ENCODE results near the gene TIMM29. TPM values are rescaled to one million over a fixed set of nuclear protein-coding genes. Genes with fewer than 3 reads are reported as not detected.
"Not testable (repeated sequence)": the region's sequence is repeated elsewhere in the genome, so short reads cannot be mapped to it uniquely, and the experiment has no call there.

The TIMM29 gene
- polyA plus RNA-seq, 4 donors = 13.5 to 21.5 (median 17.8) TPM

DNA sequence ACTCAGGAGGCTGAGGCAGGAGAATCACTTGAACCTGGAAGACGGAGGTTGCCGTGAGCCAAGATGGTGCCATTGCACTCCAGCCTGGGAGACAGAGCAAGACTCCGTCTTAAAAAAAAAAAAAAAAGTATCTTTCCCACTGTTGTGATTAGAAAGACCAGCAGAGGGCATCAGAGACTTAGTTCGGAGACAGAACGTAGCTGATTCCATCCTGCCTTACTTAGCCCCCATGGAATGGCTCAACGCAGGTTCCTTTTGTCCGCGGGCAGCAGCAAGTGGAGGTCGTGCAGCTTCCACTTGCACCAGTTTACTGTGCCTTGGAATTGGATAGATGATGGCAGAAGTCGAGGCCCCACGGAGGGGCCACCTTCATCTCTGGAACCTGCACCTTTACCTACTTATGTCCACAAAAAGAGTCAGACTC lies 8.1 kb downstream of the TIMM29 start:
- H3K4me1 ChIP-seq (ENCODE audit: control insufficient read depth in 3 of 3, insufficient read depth in 2 of 3, low read depth in 1 of 3, low read length in 2 of 3) = peaks cover 0 to 16% (median 0%) of the 10 kb centered on the region in 3 donors
- FAIRE-seq (no peak), DNase-seq (peak; percentile 80 to 85)

DNA sequence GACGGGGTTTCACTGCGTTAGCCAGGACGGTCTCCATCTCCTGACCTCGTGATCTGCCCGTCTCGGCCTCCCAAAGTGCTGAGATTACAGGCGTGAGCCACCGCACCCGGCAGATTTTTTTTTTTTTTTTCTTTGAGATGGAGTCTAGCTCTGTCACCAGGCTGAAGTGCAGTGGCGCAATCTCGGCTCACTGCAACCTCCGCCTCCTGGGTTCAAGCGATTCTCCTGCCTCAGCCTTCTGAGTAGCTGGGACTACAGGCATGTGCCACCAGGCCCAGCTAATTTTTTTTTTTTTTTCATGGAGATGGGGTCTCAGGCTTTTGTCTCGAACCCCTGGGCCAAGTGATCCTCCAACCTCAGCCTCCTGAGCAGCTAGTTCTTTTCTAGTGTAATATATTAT lies 13.0 kb downstream of the TIMM29 start:
- not testable (repeated sequence) for H3K4me3 ChIP-seq (ENCODE audit: low read depth in 1 of 3, low read length in 3 of 3); H3K27me3 ChIP-seq (ENCODE audit: control insufficient read depth in 3 of 3, insufficient read depth in 3 of 3, low read length in 3 of 3); H3K9me3 ChIP-seq (ENCODE audit: control insufficient read depth in 2 of 2, insufficient read depth in 1 of 2, low read depth in 1 of 2, low read length in 1 of 2); DNase-seq; FAIRE-seq; H3K36me3 ChIP-seq (ENCODE audit: control insufficient read depth in 3 of 3, insufficient read depth in 2 of 3, low read depth in 1 of 3, low read length in 3 of 3); H3K27ac ChIP-seq (ENCODE audit: low read depth in 1 of 3, low read length in 2 of 3)
- 28 to 68% (median 58%) methylated on average over 13 to 14 of the region's 14 CpGs for WGBS, 3 donors
- peaks cover 0 to 18% (median 0%) of the 10 kb centered on the region in 3 donors for H3K4me1 ChIP-seq (ENCODE audit: control insufficient read depth in 3 of 3, insufficient read depth in 2 of 3, low read depth in 1 of 3, low read length in 2 of 3)

More for the DNA sequence above, 8.1 kb downstream of the TIMM29 start:
- Histone ChIP-seq H3K36me3 (ENCODE audit: control insufficient read depth in 3 of 3, insufficient read depth in 2 of 3, low read depth in 1 of 3, low read length in 3 of 3) (peaks cover 0 to 10% (median 0%) of the 10 kb centered on the region in 3 donors), H3K4me3 (ENCODE audit: low read depth in 1 of 3, low read length in 3 of 3) (no peak overlapping the region), H3K27me3 (ENCODE audit: control insufficient read depth in 3 of 3, insufficient read depth in 3 of 3, low read length in 3 of 3) (no peaks in the 10 kb centered on the region), H3K27ac (ENCODE audit: low read depth in 1 of 3, low read length in 2 of 3) (peak overlapping the region in 1 of 3 donors; percentile 17), H3K9me3 (ENCODE audit: control insufficient read depth in 2 of 2, insufficient read depth in 1 of 2, low read depth in 1 of 2, low read length in 1 of 2) (no peaks in the 10 kb centered on the region)
- 2 to 4% (median 4%) methylated on average over 10 to 11 of the region's 11 CpGs for WGBS, 3 donors

DNA sequence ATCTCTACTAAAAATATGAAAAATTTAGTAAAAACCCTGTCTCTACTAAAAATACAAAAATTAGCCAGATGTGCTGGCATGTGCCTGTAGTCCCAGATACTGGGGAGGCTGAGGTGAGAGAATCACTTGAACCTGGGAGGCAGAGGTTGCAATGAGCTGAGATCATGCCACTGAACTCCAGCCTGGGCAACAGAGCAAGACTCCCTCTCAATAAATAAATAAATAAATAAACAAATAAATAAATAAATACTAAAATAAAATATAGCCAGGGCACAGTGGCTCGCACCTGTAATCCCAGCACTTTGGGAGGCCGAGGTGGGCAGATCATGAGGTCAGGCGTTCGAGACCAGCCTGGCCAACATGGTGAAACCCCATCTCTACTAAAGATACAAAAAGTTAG lies 14.8 kb downstream of the TIMM29 start:
- FAIRE-seq; H3K9me3 ChIP-seq (ENCODE audit: control insufficient read depth in 2 of 2, insufficient read depth in 1 of 2, low read depth in 1 of 2, low read length in 1 of 2); H3K27ac ChIP-seq (ENCODE audit: low read depth in 1 of 3, low read length in 2 of 3); DNase-seq; H3K27me3 ChIP-seq (ENCODE audit: control insufficient read depth in 3 of 3, insufficient read depth in 3 of 3, low read length in 3 of 3); H3K36me3 ChIP-seq (ENCODE audit: control insufficient read depth in 3 of 3, insufficient read depth in 2 of 3, low read depth in 1 of 3, low read length in 3 of 3); H3K4me3 ChIP-seq (ENCODE audit: low read depth in 1 of 3, low read length in 3 of 3): not testable (repeated sequence)
- 80 to 97% (median 81%) methylated on average over 4 of the region's 4 CpGs for WGBS, 3 donors
- peaks cover 0 to 16% (median 0%) of the 10 kb centered on the region in 3 donors for H3K4me1 ChIP-seq (ENCODE audit: control insufficient read depth in 3 of 3, insufficient read depth in 2 of 3, low read depth in 1 of 3, low read length in 2 of 3)

DNA sequence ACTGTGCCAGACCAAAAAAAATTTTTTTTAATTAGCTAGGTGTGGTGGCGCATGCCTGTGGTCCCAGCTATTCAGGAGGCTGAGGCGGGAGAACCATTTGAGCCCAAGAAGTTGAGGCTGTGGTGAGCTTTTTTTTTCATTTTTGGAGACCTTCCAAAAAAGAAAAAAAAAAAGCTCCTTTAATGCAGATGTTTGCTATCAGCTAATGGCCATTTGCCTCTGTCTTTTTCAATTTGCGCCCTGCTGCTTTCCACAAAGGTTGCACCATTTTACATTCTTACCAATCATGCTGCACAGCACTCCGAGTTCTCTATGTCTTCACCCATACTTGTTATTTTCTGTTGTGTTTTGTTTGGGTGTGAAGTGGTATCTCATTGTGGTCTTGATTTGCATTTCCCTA lies 16.7 kb downstream of the TIMM29 start:
- Histone ChIP-seq H3K4me3 (ENCODE audit: low read depth in 1 of 3, low read length in 3 of 3) (no peak overlapping the region), H3K27me3 (ENCODE audit: control insufficient read depth in 3 of 3, insufficient read depth in 3 of 3, low read length in 3 of 3) (no peaks in the 10 kb centered on the region), H3K27ac (ENCODE audit: low read depth in 1 of 3, low read length in 2 of 3) (no peak overlapping the region), H3K4me1 (ENCODE audit: control insufficient read depth in 3 of 3, insufficient read depth in 2 of 3, low read depth in 1 of 3, low read length in 2 of 3) (peaks cover 0 to 3% (median 0%) of the 10 kb centered on the region in 3 donors), H3K36me3 (ENCODE audit: control insufficient read depth in 3 of 3, insufficient read depth in 2 of 3, low read depth in 1 of 3, low read length in 3 of 3) (no peaks in the 10 kb centered on the region), H3K9me3 (ENCODE audit: control insufficient read depth in 2 of 2, insufficient read depth in 1 of 2, low read depth in 1 of 2, low read length in 1 of 2) (no peaks in the 10 kb centered on the region)
- 86 to 94% (median 92%) methylated on average over 4 of the region's 4 CpGs for WGBS, 3 donors
- FAIRE-seq (no peak), DNase-seq (no peak)

DNA sequence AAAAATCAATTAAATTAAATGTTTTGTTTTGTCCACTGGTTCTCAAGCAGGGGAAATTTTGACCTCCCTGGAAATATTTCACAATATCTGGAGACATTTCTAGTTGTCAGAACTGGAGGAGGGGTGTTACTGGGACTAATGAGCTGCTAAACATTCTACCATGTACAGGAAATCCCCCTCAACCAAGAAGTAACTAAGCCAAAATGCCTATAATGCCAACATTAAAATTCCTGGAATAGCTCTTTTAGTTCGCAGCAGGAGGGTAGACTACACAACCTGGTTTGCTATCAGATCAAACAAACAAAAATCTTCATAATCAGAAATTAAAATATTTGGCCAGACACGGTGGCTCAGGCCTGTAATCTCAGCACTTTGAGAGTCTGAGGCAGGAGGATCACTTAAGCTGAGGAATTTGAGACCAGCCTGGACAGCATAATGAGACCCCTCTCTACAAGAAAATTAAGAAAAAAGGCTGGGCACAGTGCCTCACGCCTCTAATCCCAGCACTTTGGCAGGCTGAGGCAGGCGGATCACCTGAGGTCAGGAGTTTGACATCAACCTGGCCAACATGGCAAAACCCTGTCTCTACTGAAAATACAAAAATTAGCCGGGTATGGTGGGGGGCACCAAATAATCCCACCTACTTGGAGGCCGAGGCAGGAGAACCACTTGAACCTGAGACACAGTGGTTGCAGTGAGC lies 18.5 kb downstream of the TIMM29 start:
- no peaks in the 10 kb centered on the region for H3K9me3 ChIP-seq (ENCODE audit: control insufficient read depth in 2 of 2, insufficient read depth in 1 of 2, low read depth in 1 of 2, low read length in 1 of 2)
- H3K4me3 ChIP-seq (ENCODE audit: low read depth in 1 of 3, low read length in 3 of 3) = no peak overlapping the region
- no peak overlapping the region for H3K27ac ChIP-seq (ENCODE audit: low read depth in 1 of 3, low read length in 2 of 3)
- no peaks in the 10 kb centered on the region for H3K36me3 ChIP-seq (ENCODE audit: control insufficient read depth in 3 of 3, insufficient read depth in 2 of 3, low read depth in 1 of 3, low read length in 3 of 3)
- no peaks in the 10 kb centered on the region for H3K27me3 ChIP-seq (ENCODE audit: control insufficient read depth in 3 of 3, insufficient read depth in 3 of 3, low read length in 3 of 3)
- DNase-seq = no peak
- WGBS, 3 donors = 81 to 84% (median 83%) methylated on average over 6 of the region's 6 CpGs
- FAIRE-seq = no peak
- H3K4me1 ChIP-seq (ENCODE audit: control insufficient read depth in 3 of 3, insufficient read depth in 2 of 3, low read depth in 1 of 3, low read length in 2 of 3) = no peaks in the 10 kb centered on the region

DNA sequence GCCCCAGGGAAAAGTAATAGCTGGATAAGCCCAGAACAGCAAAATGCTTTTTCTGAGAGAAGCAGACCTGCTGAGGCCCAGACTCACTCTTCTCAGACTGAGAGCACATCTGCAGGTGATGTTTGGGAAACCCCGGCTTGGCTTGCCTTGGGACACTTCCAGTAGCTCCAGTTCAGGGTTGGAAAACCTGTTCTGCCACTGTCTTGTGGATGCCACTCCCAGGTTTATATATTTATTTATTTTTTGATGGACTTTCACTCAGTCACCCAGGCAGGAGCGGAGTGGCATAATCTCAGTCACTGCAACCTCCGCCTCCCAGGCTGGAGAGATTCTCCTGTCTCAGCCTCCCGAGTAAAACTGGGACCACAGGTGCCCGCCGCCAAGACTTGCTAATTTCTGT lies 24.2 kb downstream of the TIMM29 start:
- 31 to 69% (median 45%) methylated on average over 6 of the region's 6 CpGs for WGBS, 3 donors
- FAIRE-seq = no peak

DNA sequence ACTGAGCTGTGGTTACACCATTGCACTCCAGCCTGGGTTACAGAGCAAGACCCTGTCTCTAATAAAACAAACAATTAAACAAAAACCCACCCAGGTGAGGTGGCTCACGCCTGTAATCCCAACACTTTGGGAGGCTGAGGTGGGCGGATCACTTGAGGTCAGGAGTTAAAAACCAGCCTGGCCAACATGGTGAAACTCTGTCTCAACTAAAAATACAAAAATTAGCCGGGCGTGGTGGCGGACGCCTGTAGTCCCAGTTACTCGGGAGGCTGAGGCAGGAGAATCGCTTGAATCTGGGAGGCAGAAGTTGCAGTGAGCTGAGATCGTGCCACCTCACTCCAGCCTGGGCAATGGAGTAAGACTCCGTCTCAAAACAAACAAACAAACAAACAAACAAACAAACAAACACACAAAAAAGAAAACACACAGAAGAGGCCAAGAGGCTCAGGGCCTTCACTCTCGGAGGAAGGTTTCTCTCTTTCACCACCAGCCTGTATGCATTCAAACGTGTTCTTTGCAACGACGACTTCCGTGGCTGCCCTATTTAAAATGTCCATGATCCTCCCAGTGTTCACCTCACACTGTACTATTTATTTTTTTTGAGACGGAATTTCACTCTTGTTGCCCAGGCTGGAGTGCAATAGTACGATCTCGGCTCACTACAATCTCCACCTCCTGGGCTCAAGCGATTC lies 30.8 kb downstream of the TIMM29 start:
- H3K27ac ChIP-seq (ENCODE audit: low read depth in 1 of 3, low read length in 2 of 3) = peak overlapping the region in 1 of 3 donors; percentile 97
- H3K4me3 ChIP-seq (ENCODE audit: low read depth in 1 of 3, low read length in 3 of 3) = peak overlapping the region in 2 of 3 donors; percentile 62 to 98
- H3K36me3 ChIP-seq (ENCODE audit: control insufficient read depth in 3 of 3, insufficient read depth in 2 of 3, low read depth in 1 of 3, low read length in 3 of 3); H3K9me3 ChIP-seq (ENCODE audit: control insufficient read depth in 2 of 2, insufficient read depth in 1 of 2, low read depth in 1 of 2, low read length in 1 of 2); H3K27me3 ChIP-seq (ENCODE audit: control insufficient read depth in 3 of 3, insufficient read depth in 3 of 3, low read length in 3 of 3); FAIRE-seq; H3K4me1 ChIP-seq (ENCODE audit: control insufficient read depth in 3 of 3, insufficient read depth in 2 of 3, low read depth in 1 of 3, low read length in 2 of 3); DNase-seq: not testable (repeated sequence)
- WGBS, 3 donors = 93 to 95% (median 94%) methylated on average over 19 of the region's 19 CpGs

More for the DNA sequence above, 24.2 kb downstream of the TIMM29 start:
- Histone ChIP-seq H3K27ac (ENCODE audit: low read depth in 1 of 3, low read length in 2 of 3) (no peak overlapping the region), H3K9me3 (ENCODE audit: control insufficient read depth in 2 of 2, insufficient read depth in 1 of 2, low read depth in 1 of 2, low read length in 1 of 2) (no peaks in the 10 kb centered on the region), H3K27me3 (ENCODE audit: control insufficient read depth in 3 of 3, insufficient read depth in 3 of 3, low read length in 3 of 3) (no peaks in the 10 kb centered on the region), H3K36me3 (ENCODE audit: control insufficient read depth in 3 of 3, insufficient read depth in 2 of 3, low read depth in 1 of 3, low read length in 3 of 3) (no peaks in the 10 kb centered on the region), H3K4me3 (ENCODE audit: low read depth in 1 of 3, low read length in 3 of 3) (no peak overlapping the region), H3K4me1 (ENCODE audit: control insufficient read depth in 3 of 3, insufficient read depth in 2 of 3, low read depth in 1 of 3, low read length in 2 of 3) (peaks cover 0 to 2% (median 0%) of the 10 kb centered on the region in 3 donors)
- DNase-seq = peak; percentile 67 to 87

- FAIRE-seq = no peak
- WGBS, 3 donors = 0 to 1% (median 0%) methylated on average over 52 to 100 of the region's 100 CpGs
- Histone ChIP-seq H3K9me3 (ENCODE audit: control insufficient read depth in 2 of 2, insufficient read depth in 1 of 2, low read depth in 1 of 2, low read length in 1 of 2) (no peaks in the 10 kb centered on the region), H3K36me3 (ENCODE audit: control insufficient read depth in 3 of 3, insufficient read depth in 2 of 3, low read depth in 1 of 3, low read length in 3 of 3) (peaks cover 0 to 6% (median 0%) of the 10 kb centered on the region in 3 donors), H3K4me1 (ENCODE audit: control insufficient read depth in 3 of 3, insufficient read depth in 2 of 3, low read depth in 1 of 3, low read length in 2 of 3) (peaks cover 0 to 6% (median 0%) of the 10 kb centered on the region in 3 donors), H3K27me3 (ENCODE audit: control insufficient read depth in 3 of 3, insufficient read depth in 3 of 3, low read length in 3 of 3) (no peaks in the 10 kb centered on the region), H3K27ac (ENCODE audit: low read depth in 1 of 3, low read length in 2 of 3) (peak within 1 kb of the TSS; percentile 79 to 97 (median 96)), H3K4me3 (ENCODE audit: low read depth in 1 of 3, low read length in 3 of 3) (peak within 1 kb of the TSS; percentile 70 to 98 (median 96))
- DNase-seq = peak; percentile 97 to 99
These were observed 31.9 kb downstream of the TIMM29 start, which contains the start of gene SMARCA4 for GRCh38 chr19:10960314-10961072. Gene SMARCA4 (plus strand): TSS chr19:10961030. CDS start chr19:10984152, 23,122 bp downstream.

Data from small intestine (tissue), 7 donors.